ENCODE data around the gene HIPK3.
"Not testable (repeated sequence)": the region's sequence is repeated elsewhere in the genome, so short reads cannot be mapped to it uniquely, and the experiment has no call there.

The HIPK3 gene

GRCh38 chr11:33259869-33260268, 2.7 kb downstream of the HIPK3 start:
- no peak overlapping the region for H3K4me3 ChIP-seq (ENCODE audit: low read depth, low read length)
- no peak for TF ChIP-seq CTCF (IDR thresholded peaks at IDR 0.05; ENCODE audit: control insufficient read depth, extremely low read depth, insufficient read depth)
- no peak for DNase-seq (ENCODE audit: low read depth)

DNA sequence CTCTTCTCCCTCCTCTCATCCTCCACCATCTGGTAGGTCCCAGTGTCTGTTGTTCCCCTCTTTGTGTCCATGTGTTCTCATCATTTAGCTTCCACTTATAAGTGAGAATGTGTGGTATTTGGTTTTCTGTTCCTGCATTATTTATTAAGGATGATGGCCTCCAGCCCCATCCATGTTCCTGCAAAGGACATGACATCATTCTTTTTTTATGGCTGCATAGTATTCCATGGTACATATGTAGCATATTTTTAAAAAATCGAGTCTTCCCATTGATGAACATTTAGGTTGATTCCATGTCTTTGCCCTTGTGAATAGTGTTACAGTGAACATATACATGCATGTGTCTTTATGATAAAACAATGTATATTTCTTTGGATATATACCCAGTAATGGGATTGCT, 4.2 kb downstream of the HIPK3 start:
- not testable (repeated sequence) for DNase-seq (ENCODE audit: low read depth); H3K4me3 ChIP-seq (ENCODE audit: low read depth, low read length)

DNA sequence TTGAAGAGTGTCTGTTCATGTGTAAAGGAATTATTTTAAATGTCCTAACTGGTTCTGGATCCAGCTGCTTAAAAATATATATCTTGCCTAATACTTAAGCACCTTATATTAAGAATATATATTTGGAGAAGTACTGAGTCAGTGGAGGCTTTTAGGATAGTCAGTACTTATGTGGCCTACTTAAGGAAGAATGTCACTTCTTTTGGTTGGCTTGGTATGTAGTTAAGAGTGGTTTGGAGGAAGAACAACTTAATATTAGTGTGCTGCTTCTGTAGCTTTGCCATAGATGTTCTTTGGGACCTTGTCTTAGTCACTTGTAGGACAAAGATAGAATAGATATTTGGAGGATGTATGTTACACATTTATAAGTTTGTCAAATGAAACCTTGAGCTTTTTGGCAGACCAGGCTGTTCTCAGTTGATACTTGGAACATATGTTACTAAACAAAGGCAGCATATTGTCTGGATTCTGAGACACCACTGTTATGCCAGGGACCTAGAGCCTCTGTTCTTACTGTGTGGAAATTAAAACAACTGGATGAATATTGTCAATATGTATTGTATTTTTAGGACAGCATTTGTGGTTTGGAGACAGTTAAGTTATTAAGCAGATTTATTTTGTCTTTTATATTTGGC, 4.9 kb downstream of the HIPK3 start:
- no peak for DNase-seq (ENCODE audit: low read depth)
- TF ChIP-seq CTCF (IDR thresholded peaks at IDR 0.05; ENCODE audit: control insufficient read depth, extremely low read depth, insufficient read depth), result no peak
- no peak overlapping the region for H3K4me3 ChIP-seq (ENCODE audit: low read depth, low read length)

- DNase-seq (ENCODE audit: low read depth), result no peak
- no peak for TF ChIP-seq CTCF (IDR thresholded peaks at IDR 0.05; ENCODE audit: control insufficient read depth, extremely low read depth, insufficient read depth)
- H3K4me3 ChIP-seq (ENCODE audit: low read depth, low read length), result no peak overlapping the region
These were observed 6.4 kb downstream of the HIPK3 start for GRCh38 chr11:33263549-33263948.

GRCh38 chr11:33264926-33265325, 7.7 kb downstream of the HIPK3 start:
- TF ChIP-seq CTCF (IDR thresholded peaks at IDR 0.05; ENCODE audit: control insufficient read depth, extremely low read depth, insufficient read depth), result no peak
- H3K4me3 ChIP-seq (ENCODE audit: low read depth, low read length), result no peak overlapping the region
- no peak for DNase-seq (ENCODE audit: low read depth)

DNA sequence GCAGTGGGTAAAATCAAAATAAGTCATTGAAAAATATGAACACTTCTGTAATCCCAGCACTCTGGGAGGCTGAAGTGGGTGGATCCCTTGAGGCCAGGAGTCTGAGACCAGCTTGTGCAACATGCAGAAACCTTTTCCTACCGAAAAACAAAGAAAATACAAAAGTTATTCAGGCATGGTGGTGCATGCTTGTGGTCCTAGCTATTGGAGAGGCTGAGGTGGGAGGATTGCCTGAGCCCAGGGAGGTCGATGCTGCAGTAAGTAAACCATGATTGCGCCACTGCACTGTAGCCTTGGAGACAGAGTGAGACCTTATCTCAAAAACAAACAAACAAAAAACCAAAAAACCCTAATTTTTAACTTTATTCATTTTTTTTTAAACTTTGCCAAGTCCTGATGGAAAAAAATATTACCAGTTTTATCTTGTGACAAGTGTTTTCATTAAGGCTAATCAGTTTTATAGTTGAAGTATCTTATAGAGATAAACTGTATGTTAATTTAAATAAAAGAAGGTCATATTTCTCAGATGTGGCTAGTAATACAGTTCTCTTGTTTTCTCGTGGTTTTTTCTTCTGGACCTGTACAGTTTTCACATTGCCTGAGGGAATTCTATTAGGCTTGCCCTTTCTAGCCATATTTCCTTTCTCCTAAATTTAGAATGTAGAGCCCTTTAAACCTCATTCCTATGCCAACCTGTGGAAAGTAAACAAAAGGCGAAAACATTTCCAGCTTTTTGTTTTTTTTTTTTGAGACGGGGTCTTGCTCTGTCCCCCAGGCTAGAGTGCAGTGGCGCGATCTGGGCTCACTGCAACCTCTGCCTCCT, 9.4 kb downstream of the HIPK3 start:
- no peak for DNase-seq (ENCODE audit: low read depth)
- TF ChIP-seq CTCF (IDR thresholded peaks at IDR 0.05; ENCODE audit: control insufficient read depth, extremely low read depth, insufficient read depth), result no peak
- H3K4me3 ChIP-seq (ENCODE audit: low read depth, low read length), result no peak overlapping the region

- TF ChIP-seq CTCF (IDR thresholded peaks at IDR 0.05; ENCODE audit: control insufficient read depth, extremely low read depth, insufficient read depth), result no peak
- H3K4me3 ChIP-seq (ENCODE audit: low read depth, low read length), result no peak overlapping the region
- DNase-seq (ENCODE audit: low read depth), result peak; percentile 76
These were observed 11.9 kb downstream of the HIPK3 start for GRCh38 chr11:33268945-33269540.
